ENCODE data around the gene SPHK2.

SPHK2 gene

DNA sequence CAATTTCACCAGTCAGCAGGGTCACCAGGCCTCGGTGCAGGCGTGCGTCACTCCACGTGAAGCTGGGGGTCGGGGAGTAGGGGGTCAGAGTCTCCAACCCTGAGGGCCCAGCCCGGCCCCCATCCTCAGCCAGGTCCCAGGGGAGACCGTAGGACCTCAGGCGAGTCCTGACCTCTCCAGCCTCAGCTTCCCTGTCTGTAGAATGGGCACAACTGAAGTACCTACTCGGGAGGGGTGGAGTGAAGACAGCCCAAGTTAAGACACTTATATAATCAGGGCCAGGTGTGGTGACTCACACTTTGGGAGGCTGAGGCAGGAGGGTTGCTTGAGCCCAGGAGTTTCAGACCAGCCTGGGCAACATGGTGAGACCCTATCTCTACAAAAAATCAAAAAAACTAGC, 15.5 kb upstream of the SPHK2 start:
- no peak for DNase-seq

DNA sequence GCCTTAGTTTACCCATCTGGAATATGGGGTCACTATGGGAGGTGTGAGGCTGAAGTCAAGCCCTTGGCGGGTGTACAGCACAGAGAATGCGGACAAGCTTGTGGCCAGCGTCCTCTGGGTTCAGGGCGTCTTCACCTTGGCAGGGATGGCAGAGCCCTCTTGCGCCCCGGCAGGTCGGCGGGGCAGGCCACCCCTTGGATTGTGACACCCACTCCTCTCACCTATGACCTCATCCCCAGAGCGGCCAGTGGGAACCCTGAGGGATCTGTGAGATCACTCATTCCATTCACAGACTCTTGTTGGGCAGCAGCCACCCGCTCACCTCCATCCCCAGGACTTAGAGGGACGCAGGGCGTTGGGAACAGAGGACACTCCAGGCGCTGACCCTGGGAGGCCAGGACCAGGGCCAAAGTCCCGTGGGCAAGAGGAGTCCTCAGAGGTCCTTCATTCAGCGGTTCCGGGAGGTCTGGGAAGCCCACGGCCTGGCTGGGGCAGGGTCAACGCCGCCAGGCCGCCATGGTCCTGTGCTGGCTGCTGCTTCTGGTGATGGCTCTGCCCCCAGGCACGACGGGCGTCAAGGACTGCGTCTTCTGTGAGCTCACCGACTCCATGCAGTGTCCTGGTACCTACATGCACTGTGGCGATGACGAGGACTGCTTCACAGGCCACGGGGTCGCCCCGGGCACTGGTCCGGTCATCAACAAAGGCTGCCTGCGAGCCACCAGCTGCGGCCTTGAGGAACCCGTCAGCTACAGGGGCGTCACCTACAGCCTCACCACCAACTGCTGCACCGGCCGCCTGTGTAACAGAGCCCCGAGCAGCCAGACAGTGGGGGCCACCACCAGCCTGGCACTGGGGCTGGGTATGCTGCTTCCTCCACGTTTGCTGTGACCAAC, 12.6 kb upstream of the SPHK2 start, which contains the start of gene SPACA4:
Gene SPACA4, plus strand, starts transcription at position 280 of the 896 bp plus-strand sequence. Its CDS starts 237 bp downstream, at position 517.
- no peak for DNase-seq

DNA sequence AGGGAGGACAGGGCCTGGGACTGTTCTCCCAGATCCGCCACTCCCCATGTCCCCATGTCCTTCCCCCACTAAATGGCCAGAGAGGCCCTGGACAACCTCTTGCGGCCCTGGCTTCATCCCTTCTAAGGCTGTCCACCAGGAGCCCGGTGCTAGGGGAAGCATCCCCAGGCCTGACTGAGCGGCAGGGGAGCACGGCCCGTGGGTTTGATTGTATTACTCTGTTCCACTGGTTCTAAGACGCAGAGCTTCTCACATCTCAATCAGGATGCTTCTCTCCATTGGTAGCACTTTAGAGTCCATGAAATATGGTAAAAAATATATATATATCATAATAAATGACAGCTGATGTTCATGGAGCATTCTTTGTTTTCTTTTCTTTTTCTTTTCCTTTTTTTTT, 11.9 kb upstream of the SPHK2 start:
- no peak for DNase-seq

DNA sequence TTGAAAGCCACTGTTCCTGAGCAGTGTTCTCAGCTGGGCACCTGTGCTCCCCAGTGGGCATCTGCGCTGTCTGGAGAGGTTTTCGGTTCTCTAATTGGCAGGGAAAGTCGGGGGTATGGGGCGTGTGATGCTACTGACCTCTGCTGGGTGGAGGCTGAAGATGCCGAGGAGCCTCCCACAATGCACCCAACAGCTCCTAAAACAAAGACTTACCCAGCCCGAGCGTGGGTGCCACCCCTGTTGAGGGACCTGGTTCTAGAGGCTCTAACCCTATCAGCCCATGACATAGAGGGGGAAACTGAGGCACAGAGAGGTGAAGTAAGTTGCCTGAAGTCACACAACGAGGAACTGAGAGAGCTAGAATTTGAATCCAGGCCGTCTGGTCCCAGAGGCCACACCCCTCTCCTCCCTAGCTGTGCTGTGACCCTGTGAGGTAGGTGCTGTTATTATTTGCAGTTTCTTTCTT, 10.5 kb upstream of the SPHK2 start:
- DNase-seq, result peak; percentile 69

DNA sequence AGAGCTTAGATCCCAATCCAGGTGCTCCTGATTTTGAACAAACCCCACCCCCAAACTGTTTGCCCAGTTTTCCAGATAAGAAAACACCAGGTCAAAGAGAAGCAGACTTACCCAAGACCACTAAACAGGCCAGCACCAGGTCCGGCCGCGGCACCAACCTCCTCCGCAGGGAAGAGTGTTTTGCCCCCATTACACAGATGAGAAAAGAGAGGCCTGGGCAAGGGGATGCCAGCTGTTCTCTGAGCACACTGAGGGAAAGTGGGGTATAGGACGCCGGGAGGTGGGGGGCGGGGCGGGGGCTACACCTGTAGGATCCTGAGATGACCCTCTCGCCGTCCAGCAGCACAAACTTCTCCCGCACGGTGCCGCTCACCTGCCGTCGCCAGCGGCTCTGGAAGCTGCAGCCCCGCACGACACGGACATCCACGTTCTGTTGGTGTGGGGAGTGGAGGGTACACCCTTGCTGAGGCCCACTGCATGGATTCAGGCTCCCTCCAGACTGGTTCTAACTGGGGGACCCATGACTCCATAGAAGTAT, 9.7 kb upstream of the SPHK2 start:
- no peak for DNase-seq

DNA sequence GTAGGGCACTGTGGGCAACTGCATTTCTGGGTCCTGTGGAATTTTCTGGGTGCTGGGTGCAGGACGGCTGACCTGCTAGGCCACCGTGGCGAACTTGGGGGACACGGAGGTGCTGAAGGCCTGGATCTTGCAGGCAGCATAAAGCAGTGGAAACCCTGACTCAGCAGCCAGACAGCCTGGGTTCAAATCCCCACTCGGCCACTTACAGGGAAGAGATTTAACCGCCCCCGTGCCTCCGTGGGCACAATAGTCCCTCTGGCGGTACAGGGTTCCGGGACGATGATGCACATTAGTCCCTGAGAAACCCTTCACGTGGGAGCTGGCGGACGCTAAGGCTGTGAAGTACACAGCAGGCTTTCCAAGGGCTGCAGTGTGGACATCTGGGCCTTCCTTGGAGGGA, 7.4 kb upstream of the SPHK2 start:
- DNase-seq, result no peak

DNA sequence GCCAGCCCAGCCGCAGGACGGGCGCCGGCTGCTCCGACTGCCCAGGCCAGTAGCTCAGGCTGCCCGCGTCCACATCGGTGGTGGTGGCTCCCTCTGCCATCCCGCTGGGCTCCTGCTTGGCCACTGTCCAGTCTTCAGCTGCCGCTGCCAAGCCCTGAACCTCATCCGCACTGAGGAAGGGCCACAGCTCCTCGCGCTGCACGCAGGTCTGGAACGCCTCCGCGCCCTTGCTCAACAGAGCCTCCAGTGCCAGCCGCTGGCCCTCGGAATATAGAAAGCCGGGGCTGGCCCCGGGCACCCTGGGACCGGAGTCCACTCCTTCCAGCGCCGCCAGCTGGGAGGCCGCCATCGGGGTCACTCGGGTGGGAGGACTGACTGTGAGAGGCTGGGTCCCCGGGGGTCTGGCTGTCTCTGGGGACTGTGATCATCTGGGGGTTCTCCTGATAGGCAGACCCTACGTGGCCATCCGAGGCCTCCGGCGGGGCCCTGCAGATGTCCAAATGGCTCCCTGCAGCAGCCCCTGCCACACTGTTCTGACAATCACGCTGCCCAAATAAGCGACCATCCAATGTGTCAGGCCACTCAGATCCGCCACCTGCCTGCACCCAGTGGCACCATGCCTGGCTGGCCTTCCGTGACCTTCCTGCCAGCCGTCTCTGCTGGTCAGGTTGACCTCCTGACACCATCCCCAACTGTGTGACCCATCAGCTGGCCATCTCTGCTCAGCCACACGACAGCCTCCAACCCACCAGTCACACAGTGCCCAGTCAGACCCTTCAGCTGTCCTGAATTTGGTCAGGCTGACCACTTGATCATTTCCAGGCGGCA, 6.1 kb upstream of the SPHK2 start:
- no peak for DNase-seq

DNA sequence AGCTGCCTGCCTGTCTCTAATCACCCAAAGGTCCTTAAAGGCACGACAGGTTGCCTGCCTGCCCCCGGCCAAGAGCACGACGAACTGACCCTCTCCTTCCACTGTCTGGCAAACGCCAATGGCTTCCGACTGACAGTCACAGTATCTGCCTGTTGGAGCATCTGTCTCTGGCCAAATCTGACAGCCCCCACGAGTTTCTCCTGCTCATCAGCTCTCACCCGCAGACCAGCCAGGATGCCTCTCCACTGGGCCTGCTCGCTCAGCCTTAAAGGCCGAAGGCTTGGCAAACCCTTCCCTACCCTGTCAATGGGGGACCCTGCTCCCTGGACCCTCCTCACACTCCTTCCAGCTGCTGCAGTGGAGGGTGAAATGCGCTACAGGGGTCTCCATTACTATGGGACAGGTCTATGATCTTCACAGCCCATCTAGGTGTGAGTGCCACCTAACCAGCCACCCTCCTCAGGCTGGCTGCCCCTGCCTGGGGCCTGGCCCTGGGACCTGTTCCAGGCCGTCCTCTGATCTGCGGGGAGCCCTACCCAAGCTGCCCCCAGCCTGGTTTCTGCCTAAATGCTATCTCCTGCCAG, 5.4 kb upstream of the SPHK2 start:
- no peak for DNase-seq

DNA sequence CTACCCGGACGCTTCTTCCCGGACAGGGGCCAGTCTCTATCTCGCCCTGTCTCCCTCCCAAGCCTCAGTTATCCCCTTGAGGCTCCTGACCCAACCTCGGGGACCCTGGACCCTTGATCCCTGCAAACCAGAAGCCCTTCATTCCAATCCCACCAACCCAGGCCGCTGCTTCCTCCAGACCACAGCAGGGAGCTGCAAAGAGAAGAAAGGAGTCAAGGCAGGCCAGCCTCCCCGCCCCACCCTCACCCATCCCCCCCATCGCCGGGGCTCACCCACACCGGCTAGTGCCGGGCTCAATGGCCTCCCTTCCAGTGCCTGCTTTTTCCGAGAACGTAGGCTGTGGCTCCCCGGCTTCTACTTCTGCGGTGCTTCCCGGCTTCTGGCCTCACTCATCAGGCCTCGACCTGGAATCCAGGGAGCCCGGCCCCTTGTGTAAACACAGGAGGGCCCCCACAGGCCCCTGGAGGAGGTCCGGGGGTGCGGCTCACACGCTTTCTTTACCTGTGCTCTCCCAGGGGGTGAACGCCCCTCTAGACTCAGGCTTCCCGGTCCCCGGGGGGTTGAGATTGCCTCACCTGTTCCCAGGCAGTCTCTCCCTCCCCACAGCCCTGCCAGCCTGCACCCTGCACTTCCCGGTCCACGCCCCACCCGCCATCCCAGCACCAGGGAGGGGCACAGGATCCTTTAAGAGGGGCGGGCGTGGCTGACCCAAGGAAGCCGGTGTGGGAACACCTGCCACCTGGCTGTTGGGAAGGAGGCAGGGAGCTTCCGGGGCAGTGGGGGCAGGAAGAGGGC, 4.7 kb upstream of the SPHK2 start, which contains the start of gene FAM83E:
Gene FAM83E, minus strand, starts transcription at position 641 of the 795 bp plus-strand sequence. CDS start 1,704 bp downstream, outside the sequence.
- no peak for DNase-seq

DNA sequence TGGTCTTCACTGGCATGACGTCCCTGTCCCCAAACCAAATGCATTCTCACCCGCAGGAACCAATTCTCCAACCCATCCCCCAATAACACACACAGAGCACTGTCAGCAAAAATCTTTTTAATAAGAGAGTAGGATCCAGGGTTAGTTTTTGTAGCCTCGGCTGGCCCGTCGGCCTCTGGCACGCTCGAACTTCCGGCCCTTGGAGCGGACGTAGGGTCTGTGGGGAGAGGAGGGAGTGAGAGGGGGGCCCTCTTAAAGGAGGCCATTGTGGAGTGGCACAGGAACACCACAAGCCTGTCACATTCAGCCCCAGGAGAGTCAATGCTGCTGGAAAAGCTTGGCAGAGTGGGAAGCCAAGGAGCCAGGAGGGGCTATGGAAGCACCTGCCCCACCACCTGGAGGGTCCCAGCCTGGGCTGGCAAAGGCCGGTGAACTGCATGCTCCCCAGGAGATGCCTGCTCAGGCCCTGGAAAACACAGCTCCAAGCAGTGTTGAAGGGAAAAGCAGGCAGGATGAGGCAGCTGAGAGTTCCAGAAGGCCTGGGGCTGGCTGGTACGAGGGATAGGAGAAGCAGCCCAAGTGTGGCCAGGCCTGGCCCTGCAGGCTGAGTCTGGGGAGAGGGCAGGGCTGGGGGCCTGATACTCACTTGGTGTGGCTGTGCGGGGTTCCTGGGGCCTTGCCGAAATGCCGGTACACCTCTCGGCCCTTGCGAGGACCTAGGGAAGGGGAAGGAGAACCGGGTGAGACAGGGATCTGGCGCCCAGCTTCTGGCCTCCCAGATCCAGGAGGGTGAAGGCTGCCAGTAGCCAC, 3.9 kb upstream of the SPHK2 start:
- no peak for DNase-seq

DNA sequence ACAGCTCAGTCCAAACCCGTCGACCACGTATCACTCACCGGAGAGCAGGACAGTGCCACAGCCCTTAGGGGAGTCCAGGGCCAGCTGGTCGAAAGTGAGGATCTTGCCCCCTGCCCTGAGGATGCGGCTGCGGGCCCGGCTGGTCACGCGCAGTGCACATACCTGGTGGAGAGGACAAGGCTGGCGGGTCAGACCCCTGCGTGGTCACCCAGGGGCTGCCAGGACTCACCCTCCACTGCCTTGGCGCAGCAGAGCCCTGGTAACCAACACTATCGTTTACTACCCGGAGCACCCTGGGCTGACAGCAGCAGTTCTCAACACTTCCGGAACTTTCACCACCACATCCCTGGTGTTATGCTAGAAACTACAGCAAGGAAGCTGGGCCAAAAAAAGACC, 3.3 kb upstream of the SPHK2 start:
- DNase-seq, result no peak

DNA sequence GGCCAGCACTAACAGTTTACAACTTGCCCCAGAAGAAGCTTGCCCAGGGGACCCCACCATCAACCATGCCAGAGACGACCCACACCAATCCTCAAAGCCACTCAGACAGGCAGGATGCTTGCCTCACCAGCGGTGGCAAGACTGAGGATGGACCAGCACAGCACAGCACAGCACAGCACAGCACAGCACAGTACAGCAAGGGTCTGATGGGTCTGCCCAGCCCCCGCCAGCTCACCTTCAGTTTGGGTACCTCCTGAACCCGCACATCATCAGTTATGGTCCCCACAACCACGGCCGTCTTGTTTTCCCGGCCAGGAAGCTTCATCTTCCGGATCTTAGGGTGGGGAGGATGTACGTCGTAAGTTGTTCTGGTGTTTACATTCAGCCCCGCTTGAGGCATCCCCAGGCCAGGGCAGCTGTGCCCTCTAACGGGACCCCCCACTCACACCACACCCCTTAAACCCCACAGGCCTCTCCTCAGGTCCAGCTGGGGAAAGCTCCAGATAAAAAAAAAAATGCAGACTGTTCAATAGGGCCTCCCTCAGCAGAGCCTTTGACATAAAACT, 2.7 kb upstream of the SPHK2 start:
- DNase-seq, result no peak

DNA sequence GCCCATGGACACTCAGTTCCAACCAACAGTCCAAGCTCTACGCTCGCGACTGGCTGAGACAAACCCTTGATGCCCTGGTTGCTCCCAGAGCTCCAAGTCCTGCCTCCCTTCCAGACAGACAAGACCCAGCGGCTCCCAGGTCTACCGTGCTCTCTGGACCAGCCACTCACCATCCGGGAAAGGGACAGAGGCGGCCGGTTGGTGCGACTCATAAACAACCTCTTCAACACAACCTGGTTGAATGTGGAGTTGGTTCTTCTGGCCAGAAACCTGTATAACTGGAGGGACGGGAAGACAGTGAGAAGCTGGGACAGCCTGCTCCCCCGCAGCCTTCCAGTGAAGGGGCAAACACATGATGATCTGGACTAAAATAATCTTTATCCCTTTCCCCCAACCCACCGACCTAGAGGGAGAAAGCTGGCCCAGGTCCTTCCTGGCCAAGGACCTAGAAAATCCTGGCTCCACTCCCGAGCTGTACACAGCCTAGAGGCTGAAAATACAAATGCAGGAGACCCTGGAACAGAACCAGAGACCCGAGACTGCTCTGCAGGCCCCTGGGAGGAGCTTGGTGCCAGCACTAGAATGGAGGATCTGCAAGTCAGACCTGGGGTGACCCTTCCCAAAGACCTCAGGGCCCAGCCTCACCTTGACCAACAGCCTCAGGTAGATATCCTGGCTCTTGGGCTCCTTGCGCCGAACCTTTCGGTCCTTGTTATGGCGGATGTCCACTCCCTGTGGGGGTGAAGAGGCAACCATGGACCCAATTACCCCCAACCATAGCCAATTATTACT, 2.0 kb upstream of the SPHK2 start:
- no peak for DNase-seq

DNA sequence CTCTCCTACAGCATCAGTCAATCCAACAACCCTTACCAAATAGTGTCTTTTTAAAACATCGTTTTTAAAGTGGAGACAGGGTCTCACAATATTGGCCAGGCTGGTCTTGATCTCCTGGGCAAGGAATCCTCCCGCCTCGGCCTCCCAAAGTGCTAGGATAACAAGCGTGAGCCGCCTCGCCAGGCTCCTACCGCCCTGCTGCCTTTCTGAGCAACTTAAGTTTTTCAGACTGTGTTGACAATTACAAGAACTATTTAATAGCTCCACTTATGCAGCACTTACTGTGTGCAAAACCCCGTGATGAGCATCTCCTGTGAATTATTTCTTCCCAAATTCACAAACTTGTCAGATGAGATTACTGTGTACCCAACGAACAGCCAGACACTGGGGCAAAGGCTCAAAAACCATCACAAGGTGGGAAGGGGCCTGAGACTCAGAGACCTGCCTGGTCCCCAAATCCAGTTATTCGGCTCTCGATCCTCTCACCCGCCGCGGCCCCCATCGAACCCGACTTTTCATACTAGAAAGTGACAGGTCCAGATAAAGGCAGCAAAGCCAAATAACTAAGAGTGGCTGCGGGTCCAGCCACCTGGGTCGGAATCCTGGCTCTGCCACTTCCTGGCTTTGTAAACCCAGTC, 909 bp upstream of the SPHK2 start:
- no peak for DNase-seq

DNA sequence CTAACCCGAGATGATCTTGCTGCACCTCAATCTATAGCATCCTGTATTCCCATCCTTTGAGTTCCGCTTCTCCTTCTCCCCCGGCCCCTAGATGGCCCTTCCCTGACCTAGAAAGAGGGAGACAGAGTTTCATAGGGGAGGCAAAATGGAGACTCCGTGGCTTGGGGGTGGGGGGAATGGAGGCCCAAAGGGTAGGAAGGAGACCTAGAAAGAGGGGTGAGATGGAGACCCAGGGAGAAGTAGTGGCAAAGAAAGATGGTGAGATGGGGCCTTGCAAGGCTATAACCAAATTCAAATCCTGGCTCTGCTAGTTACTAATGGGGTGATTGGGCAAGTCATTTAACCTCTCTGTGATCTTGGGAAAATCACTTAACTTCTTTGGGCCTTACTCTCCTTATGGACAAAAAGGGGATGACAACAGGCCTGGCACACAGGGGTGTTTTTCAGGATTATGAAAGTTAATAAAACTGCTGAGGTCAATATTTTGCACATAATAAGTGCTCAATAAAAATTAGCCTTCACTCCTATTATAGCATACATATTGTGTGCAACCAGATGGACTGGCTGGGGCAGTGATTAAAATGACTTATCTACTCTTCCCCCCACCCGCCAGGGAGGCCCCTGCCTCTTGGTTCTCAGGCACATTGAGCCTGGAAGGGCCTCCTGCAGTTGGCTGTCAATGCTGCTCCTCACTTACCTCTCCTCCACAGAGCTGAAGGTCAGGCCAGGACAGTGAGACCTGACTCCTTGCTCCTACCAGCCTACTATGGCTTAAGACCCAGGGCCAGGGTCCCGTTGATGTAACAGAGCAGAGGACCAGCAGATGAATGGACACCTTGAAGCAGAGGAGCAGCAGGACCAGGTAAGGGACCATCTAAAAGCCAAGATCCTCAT, 633 bp downstream of the SPHK2 start:
- no peak for DNase-seq

DNA sequence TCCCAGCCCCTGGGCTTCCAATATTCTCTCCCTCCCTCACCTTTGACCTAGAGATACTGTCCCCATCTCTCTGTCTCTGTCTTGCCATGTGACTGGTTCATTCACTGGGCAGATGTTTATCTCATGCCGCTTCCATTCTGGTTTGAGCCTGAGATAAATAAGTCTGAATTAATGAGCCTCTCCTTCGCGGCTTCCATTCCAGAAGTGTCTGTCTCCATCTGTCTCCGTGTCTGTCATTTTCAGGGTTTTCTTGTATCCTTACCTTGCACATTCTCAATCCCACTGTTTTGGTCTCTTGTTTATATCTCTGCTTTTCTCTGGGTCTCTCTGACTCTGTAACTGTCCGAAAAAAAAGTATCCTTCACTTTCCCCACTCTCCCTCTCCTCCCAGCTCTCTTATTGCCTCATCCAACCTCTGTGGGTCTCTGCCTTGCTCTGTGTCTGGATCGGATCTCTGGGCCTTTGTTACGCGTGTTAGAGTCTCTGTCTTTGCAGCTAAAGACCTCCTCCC, 4.3 kb downstream of the SPHK2 start:
- DNase-seq, result no peak

DNA sequence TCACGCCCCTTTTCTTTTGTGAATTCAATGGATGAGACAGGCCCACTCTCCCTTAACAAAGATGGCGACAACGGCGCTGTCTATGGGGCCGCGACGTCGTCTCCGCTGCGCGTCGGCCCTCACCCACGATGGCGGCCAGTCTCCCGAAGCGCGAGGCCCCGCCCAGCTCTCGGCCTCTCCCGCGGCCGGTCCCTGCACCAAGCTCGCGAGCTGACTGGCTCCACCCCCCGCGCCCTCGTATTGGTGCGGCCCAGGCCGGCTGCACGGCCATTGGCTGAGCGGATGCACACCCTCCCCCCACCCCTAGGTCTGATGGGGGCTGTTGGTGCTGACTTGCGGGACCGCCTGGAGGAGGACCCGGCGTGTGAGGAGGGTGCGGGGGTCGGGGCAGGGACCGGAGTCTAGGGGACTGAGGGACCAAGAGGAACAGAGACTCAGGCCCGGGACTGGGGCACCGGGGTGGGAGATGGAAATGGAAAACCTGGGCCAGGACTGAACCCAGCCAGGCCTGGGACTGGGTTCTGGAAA, 4.8 kb downstream of the SPHK2 start:
- peak; percentile 95 for DNase-seq

Measured in retina (tissue), 1 donor.